HuH-7 (cell line): ENCODE results near the gene WNT3.
"Not testable (repeated sequence)": the region's sequence is repeated elsewhere in the genome, so short reads cannot be mapped to it uniquely, and the experiment has no call there.

Experiments used
- DNase-seq: peaks from one replicate; pipeline ENCODE4 v3.0.0; 2011; ENCODE audit warnings: low spot score

Gene WNT3

DNA sequence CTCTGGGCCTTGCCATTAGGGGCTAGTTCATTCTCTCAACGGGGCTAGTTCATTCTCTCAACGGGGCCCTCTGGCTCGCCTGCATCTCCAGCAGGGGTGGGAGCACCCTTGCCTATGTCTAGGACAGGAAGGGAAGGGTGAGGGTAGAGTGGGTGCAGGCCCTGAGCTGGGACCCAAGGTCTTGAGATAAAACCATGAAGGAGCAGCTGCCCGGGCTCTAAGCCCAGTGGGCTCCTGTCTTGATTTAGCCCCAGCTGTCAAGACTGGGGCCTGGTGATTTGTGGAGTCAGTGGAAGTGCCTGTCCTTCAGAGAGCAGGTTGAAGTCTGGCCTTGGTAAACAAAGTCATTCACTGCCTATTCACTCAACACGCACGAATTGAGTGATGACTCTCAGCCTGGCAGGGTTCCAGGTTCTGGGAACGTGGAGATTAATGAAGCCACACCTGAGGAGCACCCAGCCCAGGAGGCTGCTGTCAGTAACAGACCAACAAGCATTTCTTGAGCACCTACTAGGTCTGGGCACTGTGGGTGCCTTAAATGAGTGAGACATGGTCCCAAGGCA is 35.4 kb downstream of the WNT3 start:
- DNase-seq: no peak

- peak; percentile 78 for DNase-seq
Observed at GRCh38 chr17:46782250-46782953, 36.1 kb downstream of the WNT3 start.

DNA sequence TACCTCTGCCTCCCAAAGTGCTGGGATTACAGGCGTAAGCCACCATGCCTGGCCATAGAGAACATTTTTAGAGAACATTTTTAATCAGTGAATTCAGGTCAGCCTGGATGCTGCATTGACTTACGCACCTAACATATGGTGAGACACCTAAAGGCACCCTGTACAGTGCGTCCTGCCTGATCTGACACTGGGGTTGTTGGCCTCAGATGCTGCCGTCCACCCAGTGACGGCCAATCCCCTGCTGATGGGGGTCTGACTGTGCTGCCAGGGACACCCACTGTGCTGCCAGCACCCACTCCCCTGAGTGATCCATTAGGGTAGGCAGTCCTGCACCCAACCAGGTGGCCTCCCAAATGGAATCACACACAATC is 38.5 kb downstream of the WNT3 start:
- no peak for DNase-seq

DNA sequence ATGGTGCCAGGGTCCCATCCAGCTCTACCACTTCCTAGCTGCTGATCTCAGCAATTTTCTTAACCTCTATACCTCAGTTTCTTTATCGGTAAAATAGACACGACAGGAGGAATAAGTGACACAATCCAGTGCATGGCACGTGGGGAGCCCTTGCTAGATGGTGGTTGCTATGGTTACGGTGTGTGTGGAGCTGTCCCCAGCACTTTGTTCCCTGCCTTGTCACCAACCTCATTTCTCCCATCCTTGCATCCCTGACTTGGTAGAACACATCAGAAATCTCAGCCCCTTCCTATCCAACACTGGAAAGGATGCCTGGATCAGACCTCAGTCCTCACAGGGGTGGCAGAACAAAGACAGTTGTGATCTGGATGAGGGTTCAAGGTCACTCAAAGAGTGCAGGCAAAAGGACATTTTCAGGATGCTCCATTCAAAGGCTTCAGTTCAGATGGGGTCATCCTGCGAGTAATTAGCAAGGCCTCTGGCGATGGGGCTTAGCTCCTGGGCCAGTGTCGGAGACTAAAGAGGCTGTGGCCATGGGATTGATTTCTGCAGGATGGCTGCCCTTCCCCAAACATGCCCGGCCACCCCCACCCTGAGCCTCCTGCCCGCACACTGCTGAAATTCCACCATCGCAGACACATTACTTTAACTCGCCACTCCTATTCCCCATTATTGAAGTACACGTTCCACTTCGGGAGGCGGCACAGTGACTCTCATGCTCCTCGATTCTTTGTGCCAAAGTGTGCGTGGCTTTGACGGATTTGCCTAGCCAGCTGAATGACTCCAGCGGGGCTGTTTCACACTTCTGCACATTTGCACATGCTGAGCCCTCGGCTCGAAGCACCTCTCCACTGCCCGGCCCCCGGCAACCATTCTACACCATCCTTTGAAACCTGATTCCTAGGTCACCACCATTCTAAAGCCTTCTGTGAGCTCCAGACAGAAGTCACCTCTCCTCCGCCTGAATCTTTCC is 40.3 kb downstream of the WNT3 start:
- DNase-seq: no peak

DNA sequence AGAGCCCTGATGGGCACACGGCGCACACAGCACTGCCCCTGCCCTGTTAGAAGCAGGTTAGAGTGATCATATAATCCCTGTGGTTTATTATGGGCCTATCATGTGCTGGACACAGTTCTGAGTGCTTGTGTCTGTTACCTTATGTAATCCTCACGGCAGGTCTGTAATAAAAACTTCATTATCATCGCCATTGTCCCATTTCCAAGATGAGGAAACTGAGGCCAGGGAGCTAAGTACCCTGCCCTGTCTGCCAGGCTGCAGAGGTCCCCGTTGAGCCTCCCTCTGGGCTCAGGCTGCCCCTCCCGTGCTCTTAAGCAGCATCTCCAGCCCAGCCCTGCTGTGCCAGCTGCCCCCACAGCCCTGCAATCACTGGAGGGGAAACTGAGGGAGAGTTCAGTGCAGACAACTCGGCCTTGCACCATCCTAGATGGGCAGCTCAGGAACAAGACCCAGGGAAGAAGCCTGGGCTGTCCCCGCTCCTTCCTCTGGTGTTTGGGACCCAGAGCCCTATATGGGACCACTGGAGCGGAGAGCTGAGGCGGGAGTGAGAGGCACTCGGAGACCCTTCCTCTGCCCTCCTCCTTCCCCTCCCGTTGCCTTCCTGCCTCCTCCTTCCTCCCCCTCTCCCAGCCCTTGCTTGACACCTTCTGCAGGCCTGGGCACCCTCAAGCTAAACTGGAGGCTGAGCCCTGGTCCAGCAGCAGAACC is 42.0 kb downstream of the WNT3 start:
- no peak for DNase-seq

DNA sequence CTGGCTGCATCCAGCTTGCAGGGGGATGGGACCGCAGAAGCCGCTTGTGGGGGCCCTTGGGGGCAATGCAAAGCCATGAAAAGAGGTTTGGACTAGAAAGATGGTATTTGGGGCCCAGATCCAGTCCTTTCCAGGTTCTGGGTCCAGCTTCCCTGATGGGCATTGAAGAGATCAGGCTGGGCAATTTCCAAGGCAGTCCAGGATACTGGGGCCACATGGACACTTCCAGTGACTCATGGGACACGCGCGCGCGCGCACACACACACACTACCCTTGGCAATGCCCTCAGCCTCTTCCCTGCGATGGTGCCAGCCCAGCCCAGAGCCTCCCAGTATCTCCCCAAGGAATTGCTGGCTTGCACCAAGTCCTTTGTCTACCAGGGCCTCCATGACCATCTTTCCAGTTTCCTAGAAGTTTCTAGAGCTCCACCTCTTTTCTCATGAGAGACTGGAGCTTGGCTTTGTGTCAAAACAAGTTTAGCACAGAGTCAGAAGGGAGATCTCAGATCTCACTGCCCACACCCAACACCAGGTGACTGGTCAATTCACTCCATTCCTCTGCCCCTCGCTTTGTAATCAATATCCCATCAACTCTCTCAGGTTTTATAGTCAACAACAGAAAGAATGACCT is 44.3 kb downstream of the WNT3 start:
- DNase-seq: no peak

DNA sequence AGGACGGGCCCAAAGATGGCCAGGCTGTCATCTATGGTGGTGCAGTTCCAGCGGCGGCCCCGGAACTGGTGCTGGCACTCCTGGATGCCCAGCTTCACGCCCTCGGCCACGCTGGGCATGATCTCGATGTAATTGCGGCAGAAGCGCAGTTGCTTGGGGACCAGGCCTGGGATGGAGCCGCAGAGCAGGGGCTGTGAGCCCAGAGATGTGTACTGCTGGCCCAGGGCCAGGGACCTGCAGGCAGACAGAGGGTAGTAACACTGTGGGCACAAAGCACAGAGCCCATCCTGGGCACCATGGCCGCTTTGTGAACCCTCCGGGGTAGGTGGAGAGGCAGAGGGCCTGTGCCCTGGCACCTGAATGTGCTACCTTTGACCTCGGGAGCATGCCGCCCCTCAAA is 44.8 kb downstream of the WNT3 start:
- no peak for DNase-seq

- DNase-seq: no peak
Observed at GRCh38 chr17:46773221-46773605, 45.3 kb downstream of the WNT3 start.

DNA sequence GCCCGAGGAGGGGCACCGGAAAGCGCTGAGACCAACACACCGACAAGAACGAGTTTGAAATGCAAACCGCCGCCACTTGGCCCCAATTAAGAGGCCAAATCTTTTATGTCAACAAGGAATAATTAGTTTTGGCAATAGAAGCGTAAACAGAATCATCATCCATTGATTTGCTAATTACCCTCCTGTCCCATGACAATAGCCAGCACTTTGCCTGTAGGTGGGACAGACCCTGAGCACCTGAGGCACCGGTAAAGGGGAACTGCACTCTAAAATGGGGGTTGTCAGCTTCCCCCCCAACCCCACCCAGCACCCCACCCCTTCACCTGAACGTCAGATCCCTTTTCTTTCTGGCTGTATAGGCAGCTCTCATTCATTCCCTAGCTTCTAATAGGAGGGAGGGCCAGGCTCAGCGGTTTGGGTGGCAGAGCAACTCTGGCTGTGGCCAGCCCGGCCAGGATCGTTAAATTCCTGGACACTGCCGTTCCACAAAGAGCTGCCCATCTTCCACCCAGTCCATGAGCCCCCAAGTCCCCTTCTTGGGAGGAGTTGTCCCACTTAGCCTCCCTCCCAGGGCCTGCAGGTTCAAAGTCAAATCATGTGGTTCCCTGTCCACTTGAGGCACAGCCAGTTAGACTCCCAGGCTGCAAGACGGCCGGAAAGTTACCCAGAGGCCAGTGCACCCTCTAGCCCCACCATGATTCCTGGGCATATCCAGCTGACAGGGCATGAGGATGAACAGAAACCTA is 45.8 kb downstream of the WNT3 start:
- DNase-seq: no peak

- DNase-seq: peak; percentile 72
Observed at GRCh38 chr17:46771561-46772474, 46.7 kb downstream of the WNT3 start.

DNA sequence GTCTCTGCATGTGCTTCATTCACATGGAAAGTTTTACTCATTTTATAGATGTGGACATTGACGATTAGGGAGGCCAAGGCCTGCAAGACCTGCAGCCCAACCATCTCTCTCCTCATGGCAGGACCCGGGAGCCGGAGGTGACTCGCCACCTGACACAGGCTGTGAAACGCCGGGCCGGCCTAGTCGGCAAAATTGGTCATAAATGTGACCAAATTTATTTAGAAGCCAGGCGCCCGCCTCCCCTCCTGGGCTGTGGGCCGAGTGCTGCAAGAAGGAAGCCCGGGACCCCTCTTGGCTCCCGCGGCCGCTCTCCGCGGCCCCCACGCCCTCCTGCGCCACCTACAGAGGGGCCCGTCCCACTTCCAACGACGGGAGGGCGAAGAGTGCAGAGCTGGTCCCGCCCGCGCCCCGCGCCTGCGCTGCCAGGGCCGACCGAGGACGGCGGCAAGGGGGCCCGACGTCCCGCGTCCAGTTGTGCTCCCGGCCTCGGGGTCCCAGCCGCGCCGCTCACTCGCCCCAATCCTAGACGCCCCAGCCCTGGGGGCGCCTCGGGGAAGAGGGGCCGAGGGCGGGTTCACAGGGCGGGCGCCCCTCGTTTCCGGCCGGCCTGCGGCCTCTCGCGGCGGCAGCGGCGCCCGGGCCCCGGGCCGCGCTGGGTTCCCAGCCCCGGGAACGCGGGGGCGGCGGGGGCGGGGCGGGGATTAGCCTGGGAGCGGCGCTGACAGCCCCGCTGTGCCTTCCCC is 47.5 kb downstream of the WNT3 start:
- peak; percentile 74 for DNase-seq

GRCh38 chr17:46770439-46770817 is 48.1 kb downstream of the WNT3 start:
- no peak for DNase-seq

- no peak for DNase-seq
Observed at GRCh38 chr17:46769531-46770438, 48.7 kb downstream of the WNT3 start.

GRCh38 chr17:46768896-46769295 is 49.6 kb downstream of the WNT3 start:
- not testable (repeated sequence) for DNase-seq

GRCh38 chr17:46768540-46768870 is 50.0 kb downstream of the WNT3 start:
- DNase-seq: no peak

GRCh38 chr17:46766493-46767491 is 51.7 kb downstream of the WNT3 start:
- DNase-seq: no peak

- DNase-seq: no peak
Observed at GRCh38 chr17:46765453-46765852, 53.0 kb downstream of the WNT3 start.
